ENCODE results near the gene MTHFR.

MTHFR gene

GRCh38 chr1:11796036-11796828, 9.5 kb downstream of the MTHFR start:
- no peak for DNase-seq

GRCh38 chr1:11795238-11795890, 10.4 kb downstream of the MTHFR start:
- DNase-seq = no peak

GRCh38 chr1:11794446-11795237, 11.1 kb downstream of the MTHFR start:
- no peak for DNase-seq

- DNase-seq = no peak
Observed at GRCh38 chr1:11793819-11794218, 11.9 kb downstream of the MTHFR start.

- no peak for DNase-seq
Observed at GRCh38 chr1:11792106-11792505, 13.7 kb downstream of the MTHFR start.

- DNase-seq = no peak
Observed at GRCh38 chr1:11790880-11791715, 14.7 kb downstream of the MTHFR start.

GRCh38 chr1:11790101-11790879, 15.5 kb downstream of the MTHFR start:
- DNase-seq = no peak

GRCh38 chr1:11789126-11790067, 16.4 kb downstream of the MTHFR start:
- DNase-seq = no peak

- no peak for DNase-seq
Observed at GRCh38 chr1:11788549-11789053, 17.2 kb downstream of the MTHFR start.

- DNase-seq = no peak
Observed at GRCh38 chr1:11787804-11788436, 17.8 kb downstream of the MTHFR start.

GRCh38 chr1:11787251-11787803, 18.4 kb downstream of the MTHFR start:
- no peak for DNase-seq

- no peak for DNase-seq
Observed at GRCh38 chr1:11786168-11786567, 19.6 kb downstream of the MTHFR start.

- DNase-seq = no peak
Observed at GRCh38 chr1:11784993-11785769, 20.6 kb downstream of the MTHFR start.

GRCh38 chr1:11784256-11784992, 21.3 kb downstream of the MTHFR start:
- DNase-seq = no peak

- no peak for DNase-seq
Observed at GRCh38 chr1:11783556-11783955, 22.2 kb downstream of the MTHFR start.

GRCh38 chr1:11782127-11782708, 23.5 kb downstream of the MTHFR start:
- DNase-seq = no peak

GRCh38 chr1:11781297-11781696, 24.5 kb downstream of the MTHFR start:
- DNase-seq = no peak
